GM12878 (cell line): ENCODE measurements around the gene ANKRD42. TPM values are rescaled to one million over a fixed set of nuclear protein-coding genes. Genes with fewer than 3 reads are reported as not detected.

Experiments
- ATAC-seq: fragments of 200-7000 bp; cut with Tn5 transposase; 3 replicates; pipeline ENCODE4 v1.9.1; 2020; ENCODE audit warnings: mild to moderate bottlenecking, moderate library complexity
- BruUV-seq: library from RNA; stranded (reverse); fragments of 400-500 nt; replicated peaks from 2 replicates; lab custom pipeline; 2021; lab: Mats Ljungman, UMichigan
- CTCF ChIA-PET: fragments of 300-600 bp; sonication (Branson Sonifier 250); formaldehyde crosslinking; extraction: SDS; loops from one replicate; lab custom pipeline; 2021; ENCODE audit warnings: inconsistent platforms; lab: Yijun Ruan, JAX
- POLR2A ChIA-PET: fragments of 350-600 bp; formaldehyde crosslinking; extraction: SDS; loops from one replicate; lab custom pipeline; 2021; ENCODE audit warnings: inconsistent platforms; lab: Charles Lee
- RAD21 ChIA-PET: fragments of 300-600 bp; sonication (Branson Sonifier 250); formaldehyde crosslinking; loops from one replicate; lab custom pipeline; 2023; ENCODE audit warnings: antibody characterized with exemption; ENCODE audit not compliant: unreplicated experiment; lab: Charles Lee
- SMC1A ChIA-PET: fragments of 300-600 bp; sonication (Branson Sonifier 250); formaldehyde crosslinking; loops from one replicate; lab custom pipeline; 2023; ENCODE audit not compliant: unreplicated experiment, uncharacterized antibody; lab: Charles Lee
- DNase-seq: peaks from one replicate; pipeline ENCODE4 v3.0.0-alpha.2; 2011; ENCODE audit warnings: low read depth, low spot score
- FAIRE-seq: peaks from 3 replicates; lab custom pipeline; 2011; peaks lifted over from hg19 to GRCh38; lab: Jason Lieb, UNC
- H2AFZ ChIP-seq: 2 replicates; pipeline ENCODE4 v1.6.0; 2011; ENCODE audit warnings: low read depth, low read length, control low read depth; ENCODE audit not compliant: control insufficient read depth
- H3K27ac ChIP-seq: 2 replicates; pipeline ENCODE4 v1.5.1; 2011; ENCODE audit warnings: control low read depth; ENCODE audit not compliant: control insufficient read depth, insufficient read depth
- H3K27me3 ChIP-seq, 2 experiments: replicated peaks in 1 of 2; 2 replicates each; pipeline versions ENCODE4 v1.6.0 to v1.6.1; 2011; ENCODE audit warnings: low read length in 1 of 2; ENCODE audit not compliant: control insufficient read depth in 2 of 2, insufficient read depth in 2 of 2
- H3K36me3 ChIP-seq, 2 experiments: 2 replicates each; pipeline ENCODE4 v1.5.1; 2011; ENCODE audit warnings: low read length in 1 of 2; ENCODE audit not compliant: control insufficient read depth in 2 of 2, insufficient read depth in 2 of 2
- H3K4me1 ChIP-seq: 2 replicates; pipeline ENCODE4 v1.6.1; 2011; ENCODE audit warnings: mild to moderate bottlenecking, low read length, moderate library complexity, mixed read lengths; ENCODE audit not compliant: control insufficient read depth, insufficient read depth
- H3K4me2 ChIP-seq: 2 replicates; pipeline ENCODE4 v1.6.0; 2011; ENCODE audit warnings: control low read depth; ENCODE audit not compliant: control insufficient read depth, insufficient read depth
- H3K4me3 ChIP-seq: fragments of 200-600 bp; sonication (generic); 2 replicates; pipeline ENCODE4 v1.5.1; 2016
- H3K79me2 ChIP-seq: 2 replicates; pipeline ENCODE4 v1.6.0; 2011; ENCODE audit warnings: low read length; ENCODE audit not compliant: control insufficient read depth, insufficient read depth
- H3K9ac ChIP-seq: 2 replicates; pipeline ENCODE4 v1.8.0; 2011; ENCODE audit warnings: low read length, control low read depth, mixed read lengths; ENCODE audit not compliant: control insufficient read depth, insufficient read depth
- H3K9me3 ChIP-seq: replicated peaks from 3 replicates; pipeline ENCODE4 v1.5.1; 2011; ENCODE audit warnings: mild to moderate bottlenecking, low read length; ENCODE audit not compliant: control insufficient read depth, insufficient read depth
- H4K20me1 ChIP-seq: 2 replicates; pipeline ENCODE4 v1.6.0; 2011; ENCODE audit not compliant: control insufficient read depth, insufficient read depth
- ETV6 ChIP-seq, 2 experiments: fragments of 450-650 bp in 1 of 2; IDR thresholded peaks in 1 of 2; conservative IDR thresholded peaks in 1 of 2; 2 replicates each; pipeline ENCODE4 v1.6.1; 2014; ENCODE audit warnings: antibody characterized with exemption in 1 of 2, borderline replicate concordance in 1 of 2, low read depth in 1 of 2, mild to moderate bottlenecking in 1 of 2, moderate library complexity in 1 of 2
- MTA3 ChIP-seq: IDR thresholded peaks from 2 replicates; pipeline ENCODE4 v1.6.1; 2012; ENCODE audit warnings: low read length, inconsistent platforms, borderline replicate concordance
- POLR2AphosphoS5 ChIP-seq: IDR thresholded peaks from 2 replicates; pipeline ENCODE4 v1.6.1; 2011; ENCODE audit warnings: mild to moderate bottlenecking, low read length, inconsistent platforms
- RUNX3 ChIP-seq: IDR thresholded peaks from 2 replicates; pipeline ENCODE4 v1.6.1; 2012; ENCODE audit warnings: low read length, inconsistent platforms
- WGBS: methylation state at CpG from one replicate; pipeline ENCODE4 v1.1.6; 2016; ENCODE audit warnings: low lambda C conversion rate; ENCODE audit not compliant: insufficient replicate concordance, insufficient coverage; ENCODE audit errors: missing lambda C conversion rate; 5-methylcytosine and 5-hydroxymethylcytosine counted together
- in situ Hi-C: fragments of 300-500 bp; cut with MboI; formaldehyde crosslinking; loops from 9 replicates; pipeline ENCODE4 v1.14.3; 2018; ENCODE audit warnings: mixed read lengths
- intact Hi-C: fragments of 100-400 bp; cut with micrococcal nuclease; formaldehyde crosslinking; loops from one replicate; pipeline ENCODE4 v1.14.2; 2022; ENCODE audit not compliant: unreplicated experiment
- polyA plus RNA-seq, 11 experiments: library from polyadenylated mRNA; depleted of rRNA in 4 of 11; unstranded in 6 of 11; stranded (reverse) in 5 of 11; fragments of >200 nt; fragmentation: Nextera tagmentation in 4 of 11; fragmentation: Illumina TruSeq in 1 of 11; extraction: Ambion mirVana in 4 of 11; extraction: Trizol in 1 of 11; gene quantifications; 1 replicate in 1 of 11; 2 replicates in 10 of 11; pipeline versions ENCODE4 v1.2.1 to v1.2.3, GENCODE V29; 2011 to 2016; ENCODE audit warnings: inconsistent platforms in 2 of 11, missing spikeins in 2 of 11, low read depth in 1 of 11
- total RNA-seq, 4 experiments: library from RNA; depleted of rRNA in 3 of 4; stranded (reverse); fragments of >200 nt in 3 of 4; fragmentation: Illumina TruSeq in 1 of 4; extraction: Trizol in 1 of 4; gene quantifications; 2 replicates each; pipeline versions ENCODE4 v1.2.1 to v1.2.3, GENCODE V29; 2013 to 2021
- TF ChIP-seq, protein P1 (sequence below): fragments of 450-650 bp; formaldehyde crosslinking; IDR thresholded peaks from 2 replicates; pipeline ENCODE4 v1.5.0; 2022; ENCODE audit warnings: mild to moderate bottlenecking, missing genetic modification characterization

Gene ANKRD42
- total and polyA plus RNA-seq, 10 of the 15 experiments (the other 5 are each of a cell fraction or from before 2014, with no cell fraction given), result 0.68 to 3.2 (median 2.0) TPM

DNA sequence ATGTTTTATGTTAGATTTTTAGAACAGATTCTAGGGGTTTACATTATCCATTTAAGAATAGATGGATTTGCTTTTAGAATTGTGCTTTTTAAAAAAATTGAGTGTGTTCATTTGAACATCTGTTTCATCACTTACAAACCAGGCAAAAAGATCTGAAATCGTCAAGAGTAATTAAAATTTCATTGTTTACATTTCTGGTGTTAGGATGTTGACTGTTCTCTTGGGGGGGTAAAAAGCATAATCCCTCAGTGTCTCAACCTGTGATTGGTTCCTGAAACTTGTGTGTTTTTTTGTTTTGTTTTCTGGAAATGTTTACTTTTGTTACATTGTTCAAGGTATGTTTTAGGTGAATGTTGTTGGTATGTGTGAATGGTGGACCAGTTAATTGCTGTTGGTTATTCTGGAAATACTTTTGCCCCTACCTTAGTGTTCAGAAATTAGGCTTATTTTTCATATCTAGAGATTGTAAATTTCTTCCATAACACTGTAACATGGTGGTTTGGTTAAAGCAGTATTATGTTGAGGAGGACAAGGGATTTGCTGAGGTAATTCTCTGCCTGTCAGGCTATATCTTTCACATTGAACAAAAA, 31.8 kb upstream of the ANKRD42 start:
- ChIA-PET SMC1A (interaction anchor here (0.5 to 3.8 kb wide), 14 partner anchors 10 to 294 kb away, joined by 3 to 25 read pairs (median 4); partner anchors contain the start of genes DDIAS and RAB30), RAD21 (interaction anchor here (0.9 to 2.9 kb wide), 11 partner anchors 11 to 260 kb away, joined by 3 to 15 read pairs (median 3); partner anchors contain the start of genes DDIAS and RAB30), CTCF (interaction anchor here (0.9 to 3.1 kb wide), 5 partner anchors 11 to 234 kb away, joined by 3 to 17 read pairs (median 4); no protein-coding TSS in a partner anchor), POLR2A (interaction anchor here (1.0 to 3.8 kb wide), 2 partner anchors 91 to 166 kb away, joined by 3 to 15 read pairs; partner anchors contain the start of gene RAB30)
- Histone ChIP-seq H3K4me3 (peak overlapping the region; percentile 98), H3K36me3 (peaks cover 4 to 38% of the 10 kb centered on the region in 2 experiments), H3K4me1 (no peaks in the 10 kb centered on the region; the same call in none of the 2 replicates), H3K4me2 (peak overlapping the region; percentile 92), H3K9ac (no peak overlapping the region; the same call in 1 of the 2 replicates), H3K9me3 (no peaks in the 10 kb centered on the region; the same call in 1 of the 3 replicates), H2AFZ (no peak overlapping the region), H3K79me2 (peaks cover 80% of the 10 kb centered on the region), H3K27me3 (no peaks in the 10 kb centered on the region), H3K27ac (no peak overlapping the region), H4K20me1 (peaks cover 2% of the 10 kb centered on the region)
- intact Hi-C loops (no loop called here), in situ Hi-C loops (no loop called here)
- no TSS peak for BruUV-seq
- 0% methylated on average over 1 of the region's 1 CpG for WGBS
- TF ChIP-seq POLR2AphosphoS5 (peak; percentile 17; the same call in 1 of the 2 replicates), MTA3 (0 out of 2 replicates have a peak, but pooled peaks have one; percentile 3), ETV6 (conservative IDR thresholded peaks at IDR 0.05 in 1 of 2, IDR thresholded peaks at IDR 0.05 in 1 of 2; ENCODE audit: borderline replicate concordance in 1 of 2, low read depth in 1 of 2) (no peak)
- FAIRE-seq, result no peak
- no peak for DNase-seq
- no peak for ATAC-seq

DNA sequence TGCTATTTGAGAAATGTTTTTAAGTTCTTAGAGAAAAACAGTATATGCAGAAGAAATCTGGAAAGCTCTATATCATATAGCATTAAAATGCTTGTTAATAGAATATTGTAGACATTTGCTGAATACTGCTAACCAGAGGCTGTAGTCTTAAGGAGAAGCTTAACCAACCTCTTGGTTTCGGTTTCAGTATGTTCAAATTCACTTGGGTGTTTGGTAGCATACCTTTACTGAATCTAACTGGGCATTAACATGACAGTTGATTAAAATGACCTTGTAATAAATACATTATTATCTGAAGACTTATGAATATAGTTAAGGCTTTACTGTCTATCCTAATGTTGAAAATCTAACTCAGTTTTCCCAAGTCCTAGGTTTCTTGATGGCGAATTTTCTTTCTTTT, 31.1 kb upstream of the ANKRD42 start:
- FAIRE-seq, result no peak
- intact Hi-C loops, result no loop called here

More for the DNA sequence above, 31.1 kb upstream of the ANKRD42 start:
- no peak overlapping the region for H3K9ac ChIP-seq
- no TSS peak for BruUV-seq
- no peaks in the 10 kb centered on the region; the same call in 1 of the 3 replicates for H3K9me3 ChIP-seq
- H3K4me1 ChIP-seq, result no peaks in the 10 kb centered on the region; the same call in none of the 2 replicates
- H3K4me3 ChIP-seq, result peak overlapping the region; percentile 98
- H3K79me2 ChIP-seq, result peaks cover 83% of the 10 kb centered on the region
- H3K4me2 ChIP-seq, result peak overlapping the region; percentile 92
- ChIA-PET POLR2A (interaction anchor here (0.6 kb wide), 1 partner anchor 91 kb away, joined by 7 read pairs; the partner anchor contains the start of gene RAB30), SMC1A (interaction anchor here (0.6 to 3.8 kb wide), 8 partner anchors 11 to 295 kb away, joined by 3 to 19 read pairs (median 4); no protein-coding TSS in a partner anchor), RAD21 (interaction anchor here (0.9 to 1.4 kb wide), 4 partner anchors 10 to 261 kb away, joined by 3 to 4 read pairs (median 3); partner anchors contain the start of gene DDIAS), CTCF (interaction anchor here (1.0 to 1.2 kb wide), 3 partner anchors 20 to 235 kb away, joined by 3 read pairs; no protein-coding TSS in a partner anchor)
- H3K36me3 ChIP-seq, result peaks cover 4 to 43% of the 10 kb centered on the region in 2 experiments
- no peaks in the 10 kb centered on the region for H3K27me3 ChIP-seq
- no peak overlapping the region for H2AFZ ChIP-seq
- WGBS, result 11% methylated on average over 2 of the region's 2 CpGs
- no peak overlapping the region for H3K27ac ChIP-seq
- peaks cover 2% of the 10 kb centered on the region for H4K20me1 ChIP-seq
- in situ Hi-C loops, result no loop called here
- DNase-seq (no peak), ATAC-seq (peak; percentile 67)
- TF ChIP-seq, protein P1, sequence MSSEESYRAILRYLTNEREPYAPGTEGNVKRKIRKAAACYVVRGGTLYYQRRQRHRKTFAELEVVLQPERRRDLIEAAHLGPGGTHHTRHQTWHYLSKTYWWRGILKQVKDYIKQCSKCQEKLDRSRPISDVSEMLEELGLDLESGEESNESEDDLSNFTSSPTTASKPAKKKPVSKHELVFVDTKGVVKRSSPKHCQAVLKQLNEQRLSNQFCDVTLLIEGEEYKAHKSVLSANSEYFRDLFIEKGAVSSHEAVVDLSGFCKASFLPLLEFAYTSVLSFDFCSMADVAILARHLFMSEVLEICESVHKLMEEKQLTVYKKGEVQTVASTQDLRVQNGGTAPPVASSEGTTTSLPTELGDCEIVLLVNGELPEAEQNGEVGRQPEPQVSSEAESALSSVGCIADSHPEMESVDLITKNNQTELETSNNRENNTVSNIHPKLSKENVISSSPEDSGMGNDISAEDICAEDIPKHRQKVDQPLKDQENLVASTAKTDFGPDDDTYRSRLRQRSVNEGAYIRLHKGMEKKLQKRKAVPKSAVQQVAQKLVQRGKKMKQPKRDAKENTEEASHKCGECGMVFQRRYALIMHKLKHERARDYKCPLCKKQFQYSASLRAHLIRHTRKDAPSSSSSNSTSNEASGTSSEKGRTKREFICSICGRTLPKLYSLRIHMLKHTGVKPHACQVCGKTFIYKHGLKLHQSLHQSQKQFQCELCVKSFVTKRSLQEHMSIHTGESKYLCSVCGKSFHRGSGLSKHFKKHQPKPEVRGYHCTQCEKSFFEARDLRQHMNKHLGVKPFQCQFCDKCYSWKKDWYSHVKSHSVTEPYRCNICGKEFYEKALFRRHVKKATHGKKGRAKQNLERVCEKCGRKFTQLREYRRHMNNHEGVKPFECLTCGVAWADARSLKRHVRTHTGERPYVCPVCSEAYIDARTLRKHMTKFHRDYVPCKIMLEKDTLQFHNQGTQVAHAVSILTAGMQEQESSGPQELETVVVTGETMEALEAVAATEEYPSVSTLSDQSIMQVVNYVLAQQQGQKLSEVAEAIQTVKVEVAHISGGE (CRISPR knock-in tag), result no peak
- TF ChIP-seq RUNX3 (peak; percentile 22; the same call in 1 of the 2 replicates), POLR2AphosphoS5 (peak; percentile 17; the same call in 1 of the 2 replicates)
